Spleen (tissue), 11 donors: ENCODE results near the gene LONRF3. TPM values are rescaled to one million over a fixed set of nuclear protein-coding genes. Genes with fewer than 3 reads are reported as not detected.

Experiments used
- DNase-seq: peaks from one replicate; pipeline ENCODE4 v3.0.0-alpha.2; 2020
- H3K27ac ChIP-seq, 8 donors: fragments of 200-600 bp; sonication (generic) in 7 of 8; 1 replicate in 4 of 8; 2 replicates in 4 of 8; pipeline versions ENCODE4 v1.5.0 to v1.8.0; 2016 to 2021; ENCODE audit warnings: inconsistent platforms in 4 of 8, mild to moderate bottlenecking in 4 of 8, moderate library complexity in 1 of 8
- H3K27me3 ChIP-seq, 7 donors: fragments of 200-600 bp; sonication (generic) in 6 of 7; replicated peaks in 1 of 7; 1 replicate in 4 of 7; 2 replicates in 3 of 7; pipeline versions ENCODE4 v1.5.0 to v1.8.0; 2016 to 2021; ENCODE audit warnings: inconsistent platforms in 3 of 7, mild to moderate bottlenecking in 1 of 7
- H3K36me3 ChIP-seq, 6 donors: fragments of 200-600 bp; sonication (generic) in 5 of 6; 1 replicate in 4 of 6; 2 replicates in 2 of 6; pipeline versions ENCODE4 v1.5.0 to v1.8.0; 2016 to 2021; ENCODE audit warnings: inconsistent platforms in 2 of 6
- H3K4me1 ChIP-seq, 6 donors: fragments of 200-600 bp; sonication (generic) in 5 of 6; 1 replicate in 3 of 6; 2 replicates in 3 of 6; pipeline versions ENCODE4 v1.5.0 to v1.8.0; 2016 to 2021; ENCODE audit warnings: inconsistent platforms in 3 of 6
- H3K4me3 ChIP-seq, 8 donors: fragments of 200-600 bp; sonication (generic) in 7 of 8; 1 replicate in 4 of 8; 2 replicates in 4 of 8; pipeline versions ENCODE4 v1.5.0 to v1.8.0; 2016 to 2021; ENCODE audit warnings: inconsistent platforms in 4 of 8, mild to moderate bottlenecking in 4 of 8, moderate library complexity in 2 of 8
- H3K9me3 ChIP-seq, 8 donors: fragments of 200-600 bp; sonication (generic) in 7 of 8; 1 replicate in 4 of 8; 2 replicates in 4 of 8; pipeline versions ENCODE4 v1.5.0 to v1.8.0; 2016 to 2021; ENCODE audit warnings: inconsistent platforms in 4 of 8
- POLR2A ChIP-seq, 3 donors: fragments of 450-650 bp; IDR thresholded peaks; one replicate each; pipeline ENCODE4 v1.5.1; 2017; ENCODE audit warnings: antibody characterized with exemption in 3 of 3, mild to moderate bottlenecking in 1 of 3
- POLR2AphosphoS5 ChIP-seq, 3 donors: sonication (generic); formaldehyde crosslinking; IDR thresholded peaks; one replicate each; pipeline ENCODE4 v1.5.1; 2017; ENCODE audit warnings: antibody characterized with exemption in 3 of 3
- WGBS, 5 donors: extraction: QIAGEN DNeasy Blood & Tissue Kit in 3 of 5; methylation state at CpG; one replicate each; pipeline versions ENCODE4 v1.1.5 to v1.1.7; 2013 to 2018; 5-methylcytosine and 5-hydroxymethylcytosine counted together
- intact Hi-C: fragments of 100-400 bp; cut with DNase I; formaldehyde crosslinking; loops from one replicate; pipeline ENCODE4 v1.15.0; 2023; ENCODE audit warnings: low total_unique reads
- polyA plus RNA-seq, 3 donors: library from polyadenylated mRNA; stranded (reverse); fragments of 200-250 nt; gene quantifications; one replicate each; pipeline ENCODE4 v1.2.1, GENCODE V29; 2013
- total RNA-seq, 7 donors: library from RNA; depleted of rRNA in 3 of 7; stranded (reverse); fragments of >200 nt in 3 of 7; fragmentation: NEBNext Ultra II Directional in 4 of 7; extraction: Animal tissue kit (Norgen Biotek cat#: 25700) in 4 of 7; gene quantifications; one replicate each; pipeline versions ENCODE4 v1.1.0 to v1.2.1, GENCODE V29; 2016 to 2021
- TF ChIP-seq, protein P1 (sequence below), 11 experiments: fragments of 200-600 bp in 7 of 11; fragments of 450-650 bp in 4 of 11; sonication (generic) in 4 of 11; IDR thresholded peaks in 8 of 11; conservative IDR thresholded peaks in 3 of 11; 1 replicate in 7 of 11; 2 replicates in 4 of 11; pipeline versions ENCODE4 v1.4.0 to v1.8.0; 2016 to 2021; ENCODE audit warnings: antibody characterized with exemption in 11 of 11, inconsistent platforms in 4 of 11, mild to moderate bottlenecking in 1 of 11
- donor health status: healthy with polysubstance abuse.
- donor health status: DM: no; HTN: no; CAD: no; lungs with moderate emphysema.
- donor health status: DM: no; HTN: no; CAD: no.
- donor health status: Bipolar disorder and iron deficiency.
- donor health status: healthy.
- donor health status: DM: no; HTN: no; CAD: no.
- donor health status: DM: yes; HTN: yes; CAD: no.

The LONRF3 gene
- total and polyA plus RNA-seq, 10 donors, result 0.11 to 4.3 (median 2.1) TPM

DNA sequence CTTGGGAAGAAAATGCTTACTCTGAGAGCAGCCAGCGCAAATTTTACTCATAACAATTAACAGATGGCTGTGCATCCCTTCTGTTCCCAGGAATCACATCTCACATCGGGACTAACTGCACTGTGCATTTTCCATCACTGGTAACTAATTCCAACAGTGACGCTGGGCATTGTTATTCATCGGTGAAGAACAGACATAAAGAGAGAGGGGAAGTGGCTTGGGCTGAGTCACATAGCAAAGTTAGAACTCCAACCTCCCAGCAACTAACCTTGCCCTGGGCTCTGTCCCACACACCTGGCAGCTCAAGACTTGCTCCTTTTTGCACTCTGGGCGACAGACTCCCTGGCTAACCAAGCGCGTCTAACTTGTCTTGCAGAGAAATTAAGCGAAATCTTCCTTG lies 6.4 kb upstream of the LONRF3 start:
- TF ChIP-seq POLR2A (IDR thresholded peaks at IDR 0.05) (no peak), POLR2AphosphoS5 (IDR thresholded peaks at IDR 0.05) (no peak)
- TF ChIP-seq, protein P1, sequence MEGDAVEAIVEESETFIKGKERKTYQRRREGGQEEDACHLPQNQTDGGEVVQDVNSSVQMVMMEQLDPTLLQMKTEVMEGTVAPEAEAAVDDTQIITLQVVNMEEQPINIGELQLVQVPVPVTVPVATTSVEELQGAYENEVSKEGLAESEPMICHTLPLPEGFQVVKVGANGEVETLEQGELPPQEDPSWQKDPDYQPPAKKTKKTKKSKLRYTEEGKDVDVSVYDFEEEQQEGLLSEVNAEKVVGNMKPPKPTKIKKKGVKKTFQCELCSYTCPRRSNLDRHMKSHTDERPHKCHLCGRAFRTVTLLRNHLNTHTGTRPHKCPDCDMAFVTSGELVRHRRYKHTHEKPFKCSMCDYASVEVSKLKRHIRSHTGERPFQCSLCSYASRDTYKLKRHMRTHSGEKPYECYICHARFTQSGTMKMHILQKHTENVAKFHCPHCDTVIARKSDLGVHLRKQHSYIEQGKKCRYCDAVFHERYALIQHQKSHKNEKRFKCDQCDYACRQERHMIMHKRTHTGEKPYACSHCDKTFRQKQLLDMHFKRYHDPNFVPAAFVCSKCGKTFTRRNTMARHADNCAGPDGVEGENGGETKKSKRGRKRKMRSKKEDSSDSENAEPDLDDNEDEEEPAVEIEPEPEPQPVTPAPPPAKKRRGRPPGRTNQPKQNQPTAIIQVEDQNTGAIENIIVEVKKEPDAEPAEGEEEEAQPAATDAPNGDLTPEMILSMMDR (IDR thresholded peaks at IDR 0.05 in 8 of 11, conservative IDR thresholded peaks at IDR 0.05 in 3 of 11), result no peak
- Histone ChIP-seq H3K27me3 (peaks cover 0 to 21% (median 6%) of the 10 kb centered on the region in 7 donors), H3K4me1 (peaks cover 0 to 2% (median 0%) of the 10 kb centered on the region in 6 donors), H3K4me3 (no peak overlapping the region), H3K9me3 (no peaks in the 10 kb centered on the region), H3K27ac (no peak overlapping the region), H3K36me3 (no peaks in the 10 kb centered on the region)
- WGBS, 5 donors, result 67 to 91% (median 76%) methylated on average over 8 of the region's 8 CpGs
- intact Hi-C loops, result no loop called here
- DNase-seq, result no peak

DNA sequence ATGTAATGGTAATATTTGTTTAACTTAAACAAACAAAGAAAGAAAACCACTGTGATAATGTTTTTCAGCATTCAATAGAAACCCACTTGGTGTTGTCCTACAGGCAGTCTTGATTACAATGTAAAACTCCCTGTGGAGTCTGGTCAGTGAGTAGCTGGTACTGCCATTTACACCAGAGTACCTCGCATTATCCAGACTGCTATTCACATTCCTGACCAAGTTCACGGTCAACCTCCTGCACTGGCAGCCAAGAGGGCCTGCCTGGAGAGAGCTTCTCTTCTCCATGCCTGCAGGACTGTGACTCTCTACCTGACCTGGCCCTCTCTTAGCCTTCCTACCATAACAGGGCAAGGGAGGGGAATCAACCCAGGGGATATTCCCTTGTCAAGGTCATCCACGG lies 2.9 kb upstream of the LONRF3 start:
- no peaks in the 10 kb centered on the region for H3K9me3 ChIP-seq
- intact Hi-C loops, result no loop called here
- no peaks in the 10 kb centered on the region for H3K36me3 ChIP-seq
- H3K4me1 ChIP-seq, result peaks cover 0 to 37% (median 13%) of the 10 kb centered on the region in 6 donors
- WGBS, 5 donors, result 51 to 91% (median 61%) methylated on average over 3 of the region's 3 CpGs
- H3K27ac ChIP-seq, result no peak overlapping the region
- peaks cover 0 to 50% (median 22%) of the 10 kb centered on the region in 7 donors for H3K27me3 ChIP-seq
- TF ChIP-seq POLR2AphosphoS5 (IDR thresholded peaks at IDR 0.05) (no peak), POLR2A (IDR thresholded peaks at IDR 0.05) (no peak)
- TF ChIP-seq, protein P1 (IDR thresholded peaks at IDR 0.05 in 8 of 11, conservative IDR thresholded peaks at IDR 0.05 in 3 of 11), result no peak
- no peak overlapping the region for H3K4me3 ChIP-seq
- DNase-seq, result no peak

DNA sequence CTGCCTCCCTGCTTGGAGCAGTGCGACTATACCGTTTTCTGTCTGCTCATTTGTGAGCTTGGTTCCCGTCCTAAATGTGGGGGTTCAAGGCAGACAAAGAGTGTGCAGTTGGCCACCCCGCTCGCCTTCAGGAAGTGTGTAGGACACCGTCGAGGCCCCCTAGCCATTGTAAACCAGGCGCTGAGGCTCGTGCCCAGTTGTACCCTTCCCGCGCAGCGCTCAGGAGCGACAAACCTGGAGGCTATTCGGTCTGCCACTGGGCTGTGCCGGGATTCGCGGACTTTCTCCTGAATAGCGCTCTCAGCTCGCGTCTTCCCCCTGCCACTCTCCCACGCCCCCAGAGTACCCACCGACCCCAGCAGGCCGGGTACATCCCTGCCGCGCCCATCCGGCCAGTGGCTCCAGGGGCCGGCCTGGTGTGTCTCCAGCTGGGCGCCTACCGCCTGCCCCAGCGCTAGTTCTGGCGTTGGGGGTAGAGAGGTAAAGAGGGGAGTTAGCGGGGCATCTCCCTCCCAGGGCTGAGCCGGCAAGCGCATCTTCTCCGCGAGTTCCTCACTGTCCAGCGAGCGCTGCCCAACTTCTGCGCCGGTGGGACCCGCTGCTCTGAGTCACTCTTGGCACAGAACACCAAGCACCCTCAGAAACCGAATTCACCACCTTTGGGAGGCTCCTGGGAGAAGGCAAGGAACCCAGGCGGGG lies 880 bp upstream of the LONRF3 start:
- peaks cover 0 to 51% (median 22%) of the 10 kb centered on the region in 7 donors for H3K27me3 ChIP-seq
- intact Hi-C loops, result no loop called here
- no peaks in the 10 kb centered on the region for H3K9me3 ChIP-seq
- no peaks in the 10 kb centered on the region for H3K36me3 ChIP-seq
- H3K27ac ChIP-seq, result no peak overlapping the region
- H3K4me3 ChIP-seq, result peak overlapping the region in 5 of 8 donors; percentile 45 to 72 (median 46)
- H3K4me1 ChIP-seq, result peaks cover 0 to 45% (median 16%) of the 10 kb centered on the region in 6 donors
- WGBS, 5 donors, result 5 to 38% (median 10%) methylated on average over 12 to 43 of the region's 43 CpGs
- peak; percentile 76 for DNase-seq
- TF ChIP-seq POLR2AphosphoS5 (IDR thresholded peaks at IDR 0.05) (no peak), POLR2A (IDR thresholded peaks at IDR 0.05) (no peak)
- TF ChIP-seq, protein P1 (IDR thresholded peaks at IDR 0.05 in 8 of 11, conservative IDR thresholded peaks at IDR 0.05 in 3 of 11), result no peak

- no peaks in the 10 kb centered on the region for H3K9me3 ChIP-seq
- TF ChIP-seq, protein P1 (IDR thresholded peaks at IDR 0.05 in 8 of 11, conservative IDR thresholded peaks at IDR 0.05 in 3 of 11), result no peak
- TF ChIP-seq POLR2A (IDR thresholded peaks at IDR 0.05), result no peak
- no peak for TF ChIP-seq POLR2AphosphoS5 (IDR thresholded peaks at IDR 0.05)
- WGBS, 5 donors, result 0 to 57% (median 2%) methylated on average over 1 to 82 of the region's 82 CpGs
- H3K27ac ChIP-seq, result peak overlapping the region in 5 of 8 donors; percentile 34 to 74 (median 65)
- H3K36me3 ChIP-seq, result no peaks in the 10 kb centered on the region
- peaks cover 0 to 51% (median 22%) of the 10 kb centered on the region in 7 donors for H3K27me3 ChIP-seq
- peak overlapping the region; percentile 10 to 72 (median 46) for H3K4me3 ChIP-seq
- intact Hi-C loops, result no loop called here
- DNase-seq, result peak; percentile 88
- H3K4me1 ChIP-seq, result peaks cover 0 to 45% (median 16%) of the 10 kb centered on the region in 6 donors
These were observed 672 bp downstream of the LONRF3 start for GRCh38 chrX:118974908-118975671.
